H9 (cell line): ENCODE measurements around the gene NUP85. TPM values are rescaled to one million over a fixed set of nuclear protein-coding genes. Genes with fewer than 3 reads are reported as not detected.

Source experiments
- DNase-seq: peaks from one replicate; pipeline ENCODE4 v3.0.0-alpha.2; 2017
- H2AFZ ChIP-seq: one replicate; pipeline ENCODE4 v1.6.1; 2013; ENCODE audit warnings: mild to moderate bottlenecking, low read length, control low read depth, moderate library complexity
- H2AK5ac ChIP-seq: 2 replicates; pipeline ENCODE4 v1.6.1; 2013; ENCODE audit warnings: low read length, control low read depth, mixed read lengths; ENCODE audit not compliant: insufficient read length
- H2BK120ac ChIP-seq: one replicate; pipeline ENCODE4 v1.6.1; 2013; ENCODE audit warnings: low read depth, mild to moderate bottlenecking, low read length, control low read depth, inconsistent platforms; ENCODE audit not compliant: poor library complexity, severe bottlenecking
- H2BK12ac ChIP-seq: 2 replicates; pipeline ENCODE4 v1.6.1; 2013; ENCODE audit warnings: low read length, control low read depth, mixed read lengths, low read depth; ENCODE audit not compliant: insufficient read length
- H2BK15ac ChIP-seq: 2 replicates; pipeline ENCODE4 v1.6.1; 2013; ENCODE audit warnings: low read depth, low read length, control low read depth
- H2BK20ac ChIP-seq: one replicate; pipeline ENCODE4 v1.6.1; 2013; ENCODE audit warnings: low read depth, mild to moderate bottlenecking, low read length, control low read depth, inconsistent platforms; ENCODE audit not compliant: poor library complexity, severe bottlenecking
- H2BK5ac ChIP-seq: 2 replicates; pipeline ENCODE4 v1.6.1; 2013; ENCODE audit warnings: low read length, control low read depth, mixed read lengths; ENCODE audit not compliant: insufficient read length
- H3K14ac ChIP-seq: 2 replicates; pipeline ENCODE4 v1.6.1; 2013; ENCODE audit warnings: low read length, control low read depth; ENCODE audit not compliant: insufficient read depth
- H3K18ac ChIP-seq: 2 replicates; pipeline ENCODE4 v1.6.1; 2013; ENCODE audit warnings: low read depth, mild to moderate bottlenecking, mixed read lengths, low read length, control low read depth; ENCODE audit not compliant: insufficient read length
- H3K23ac ChIP-seq: 2 replicates; pipeline ENCODE4 v1.6.1; 2013; ENCODE audit warnings: low read length, control low read depth, mixed read lengths, low read depth; ENCODE audit not compliant: insufficient read length
- H3K23me2 ChIP-seq: 2 replicates; pipeline ENCODE4 v1.6.1; 2013; ENCODE audit warnings: low read depth, mild to moderate bottlenecking, mixed read lengths, low read length, control low read depth; ENCODE audit not compliant: insufficient read length, poor library complexity, severe bottlenecking
- H3K27ac ChIP-seq: 2 replicates; pipeline ENCODE4 v1.5.1; 2013; ENCODE audit warnings: low read length, control low read depth, mixed read lengths, low read depth; ENCODE audit not compliant: insufficient read length
- H3K27me3 ChIP-seq: 2 replicates; pipeline ENCODE4 v1.6.1; 2013; ENCODE audit warnings: low read length, control low read depth, inconsistent platforms; ENCODE audit not compliant: insufficient read depth
- H3K4ac ChIP-seq: 2 replicates; pipeline ENCODE4 v1.6.1; 2013; ENCODE audit warnings: low read depth, mild to moderate bottlenecking, control low read depth, inconsistent platforms, low read length, moderate library complexity
- H3K4me1 ChIP-seq: 2 replicates; pipeline ENCODE4 v1.6.1; 2013; ENCODE audit warnings: low read length, control low read depth, inconsistent platforms; ENCODE audit not compliant: insufficient read depth
- H3K4me2 ChIP-seq: 2 replicates; pipeline ENCODE4 v1.6.1; 2013; ENCODE audit warnings: low read length, control low read depth, mixed read lengths; ENCODE audit not compliant: insufficient read length, insufficient read depth
- H3K56ac ChIP-seq: 2 replicates; pipeline ENCODE4 v1.6.1; 2013; ENCODE audit warnings: low read depth, mild to moderate bottlenecking, mixed read lengths, low read length, control low read depth; ENCODE audit not compliant: insufficient read length
- H3K79me1 ChIP-seq: 2 replicates; pipeline ENCODE4 v1.6.1; 2013; ENCODE audit warnings: low read depth, mild to moderate bottlenecking, moderate library complexity, low read length, control low read depth, inconsistent platforms; ENCODE audit not compliant: insufficient read depth, poor library complexity, severe bottlenecking
- H3K79me2 ChIP-seq: 2 replicates; pipeline ENCODE4 v1.6.1; 2013; ENCODE audit warnings: low read length, control low read depth, inconsistent platforms; ENCODE audit not compliant: insufficient read depth
- H3K9ac ChIP-seq: 2 replicates; pipeline ENCODE4 v1.6.1; 2013; ENCODE audit warnings: low read length, control low read depth, mixed read lengths; ENCODE audit not compliant: insufficient read length; ENCODE audit errors: extremely low read depth
- H3K9me3 ChIP-seq: one replicate; pipeline ENCODE4 v1.6.1; 2013; ENCODE audit warnings: low read depth, low read length, inconsistent platforms; ENCODE audit not compliant: control insufficient read depth
- H3T11ph ChIP-seq: one replicate; pipeline ENCODE4 v1.6.1; 2013; ENCODE audit warnings: mild to moderate bottlenecking, low read length, control low read depth, inconsistent platforms
- H4K20me1 ChIP-seq: one replicate; pipeline ENCODE4 v1.6.1; 2013; ENCODE audit not compliant: control insufficient read depth, insufficient read length, insufficient read depth
- H4K5ac ChIP-seq: 2 replicates; pipeline ENCODE4 v1.6.1; 2013; ENCODE audit warnings: low read depth, mild to moderate bottlenecking, mixed read lengths, low read length, control low read depth; ENCODE audit not compliant: insufficient read length
- H4K8ac ChIP-seq: replicated peaks from 2 replicates; pipeline ENCODE4 v1.6.1; 2013; ENCODE audit warnings: low read length, control low read depth, mixed read lengths, low read depth; ENCODE audit not compliant: insufficient read length
- H4K91ac ChIP-seq: 2 replicates; pipeline ENCODE4 v1.6.1; 2013; ENCODE audit warnings: low read depth, mild to moderate bottlenecking, moderate library complexity, mixed read lengths, low read length, control low read depth; ENCODE audit not compliant: insufficient read length
- H3K27ac Mint-ChIP-seq, 3 experiments: 2 replicates in 2 of 3; 3 replicates in 1 of 3; pipeline ENCODE4 v1.8.0; 2020 to 2021; ENCODE audit warnings: mixed read lengths in 3 of 3, mild to moderate bottlenecking in 1 of 3, moderate library complexity in 1 of 3
- H3K27me3 Mint-ChIP-seq: 2 replicates; pipeline ENCODE4 v1.8.0; 2021; ENCODE audit warnings: low read depth, mild to moderate bottlenecking, moderate library complexity, mixed read lengths
- H3K36me3 Mint-ChIP-seq, 3 experiments: 2 replicates in 2 of 3; 3 replicates in 1 of 3; pipeline ENCODE4 v1.8.0; 2020 to 2021; ENCODE audit warnings: low read depth in 3 of 3, mixed read lengths in 3 of 3; ENCODE audit not compliant: insufficient read depth in 1 of 3
- H3K4me1 Mint-ChIP-seq, 2 experiments: 2 replicates each; pipeline ENCODE4 v1.8.0; 2020; ENCODE audit warnings: mixed read lengths in 2 of 2
- H3K4me3 Mint-ChIP-seq, 2 experiments: 2 replicates in 1 of 2; 3 replicates in 1 of 2; pipeline ENCODE4 v1.8.0; 2020 to 2021; ENCODE audit warnings: mild to moderate bottlenecking in 2 of 2, mixed read lengths in 2 of 2, moderate library complexity in 1 of 2
- H3K9me3 Mint-ChIP-seq, 2 experiments: 2 replicates in 1 of 2; 3 replicates in 1 of 2; pipeline ENCODE4 v1.8.0; 2020; ENCODE audit warnings: mild to moderate bottlenecking in 2 of 2, mixed read lengths in 2 of 2, moderate library complexity in 1 of 2
- WGBS: extraction: QIAGEN DNeasy Blood & Tissue Kit; methylation state at CpG from one replicate; pipeline ENCODE4 v1.1.7; 2013; ENCODE audit warnings: missing lambda C conversion rate, low lambda C conversion rate, mixed read lengths; ENCODE audit not compliant: insufficient read length; ENCODE audit errors: extremely low coverage; 5-methylcytosine and 5-hydroxymethylcytosine counted together
- total RNA-seq: library from RNA; stranded (reverse); gene quantifications from 2 replicates; pipeline ENCODE4 v1.2.1, GENCODE V29; 2021
- TF ChIP-seq, protein P1 (sequence below): fragments of 200-600 bp; sonication (generic); conservative IDR thresholded peaks from 3 replicates; pipeline ENCODE4 v1.8.0; 2021; ENCODE audit warnings: antibody characterized with exemption, mild to moderate bottlenecking

NUP85 gene
- total RNA-seq, 1 experiment from 2014 or later, result 145 TPM

DNA sequence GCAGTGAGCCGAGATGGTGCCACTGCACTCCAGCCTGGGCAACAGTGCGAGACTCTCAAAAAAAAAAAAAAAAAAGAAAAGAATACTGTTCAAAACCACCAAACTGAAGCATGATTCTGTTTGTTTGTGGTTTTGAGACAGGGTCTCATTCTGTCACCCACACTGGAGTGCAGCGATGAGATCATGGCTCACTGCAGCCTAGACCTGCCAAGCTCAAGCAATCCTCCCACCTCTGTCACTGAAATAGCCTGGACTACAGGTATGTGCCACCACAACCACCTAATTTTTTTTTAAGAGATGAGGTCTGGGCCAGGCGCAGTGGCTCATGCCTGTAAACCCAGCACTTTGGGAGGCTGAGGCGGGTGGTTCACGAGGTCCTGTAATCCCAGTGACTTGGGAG is 27.0 kb upstream of the NUP85 start:
- H4K20me1 ChIP-seq, result no peaks in the 10 kb centered on the region
- H3K27ac ChIP-seq, result no peak overlapping the region
- no peak overlapping the region for H2AFZ ChIP-seq

More for the DNA sequence above, 27.0 kb upstream of the NUP85 start:
- H2AK5ac ChIP-seq, result no peak overlapping the region
- H2BK5ac ChIP-seq, result no peak overlapping the region
- peaks cover 10% of the 10 kb centered on the region for H3K23me2 ChIP-seq
- H3K18ac ChIP-seq, result no peak overlapping the region
- H3K23ac ChIP-seq, result no peak overlapping the region
- no peaks in the 10 kb centered on the region for H3K4me1 ChIP-seq
- H3K27me3 ChIP-seq, result no peaks in the 10 kb centered on the region
- Mint-ChIP-seq H3K27me3 (no peaks in the 10 kb centered on the region), H3K9me3 (no peaks in the 10 kb centered on the region), H3K27ac (no peak overlapping the region), H3K36me3 (peaks cover 45 to 79% (median 71%) of the 10 kb centered on the region in 3 experiments), H3K4me3 (no peak overlapping the region), H3K4me1 (peaks cover 4 to 19% of the 10 kb centered on the region in 2 experiments)
- no peak overlapping the region for H3K14ac ChIP-seq
- H2BK15ac ChIP-seq, result no peak overlapping the region
- H3K79me1 ChIP-seq, result peaks cover 11% of the 10 kb centered on the region
- no CpG with 5 or more reads among the region's 6 CpGs for WGBS
- no peak overlapping the region for H2BK12ac ChIP-seq
- no peak overlapping the region for H2BK20ac ChIP-seq
- no peak for DNase-seq
- no peak overlapping the region for H4K91ac ChIP-seq
- no peak overlapping the region for H4K8ac ChIP-seq
- H3K4me2 ChIP-seq, result no peak overlapping the region
- TF ChIP-seq, protein P1, sequence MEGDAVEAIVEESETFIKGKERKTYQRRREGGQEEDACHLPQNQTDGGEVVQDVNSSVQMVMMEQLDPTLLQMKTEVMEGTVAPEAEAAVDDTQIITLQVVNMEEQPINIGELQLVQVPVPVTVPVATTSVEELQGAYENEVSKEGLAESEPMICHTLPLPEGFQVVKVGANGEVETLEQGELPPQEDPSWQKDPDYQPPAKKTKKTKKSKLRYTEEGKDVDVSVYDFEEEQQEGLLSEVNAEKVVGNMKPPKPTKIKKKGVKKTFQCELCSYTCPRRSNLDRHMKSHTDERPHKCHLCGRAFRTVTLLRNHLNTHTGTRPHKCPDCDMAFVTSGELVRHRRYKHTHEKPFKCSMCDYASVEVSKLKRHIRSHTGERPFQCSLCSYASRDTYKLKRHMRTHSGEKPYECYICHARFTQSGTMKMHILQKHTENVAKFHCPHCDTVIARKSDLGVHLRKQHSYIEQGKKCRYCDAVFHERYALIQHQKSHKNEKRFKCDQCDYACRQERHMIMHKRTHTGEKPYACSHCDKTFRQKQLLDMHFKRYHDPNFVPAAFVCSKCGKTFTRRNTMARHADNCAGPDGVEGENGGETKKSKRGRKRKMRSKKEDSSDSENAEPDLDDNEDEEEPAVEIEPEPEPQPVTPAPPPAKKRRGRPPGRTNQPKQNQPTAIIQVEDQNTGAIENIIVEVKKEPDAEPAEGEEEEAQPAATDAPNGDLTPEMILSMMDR, result no peak
- H3K9me3 ChIP-seq, result no peaks in the 10 kb centered on the region
- no peak overlapping the region for H4K5ac ChIP-seq
- H3K9ac ChIP-seq, result no peak overlapping the region
- peaks cover 41% of the 10 kb centered on the region for H3K79me2 ChIP-seq
- no peak overlapping the region for H3K56ac ChIP-seq
- H2BK120ac ChIP-seq, result no peak overlapping the region
- H3K4ac ChIP-seq, result no peak overlapping the region
- no peak overlapping the region for H3T11ph ChIP-seq
